GM12801 (cell line): ENCODE data around the gene CHFR.

ENCODE experiments used
- TF ChIP-seq, protein P1 (sequence below): IDR thresholded peaks from one replicate; pipeline ENCODE4 v1.5.1; 2011; ENCODE audit warnings: control low read depth; ENCODE audit not compliant: insufficient read length; ENCODE audit errors: extremely low read depth

The CHFR gene

DNA sequence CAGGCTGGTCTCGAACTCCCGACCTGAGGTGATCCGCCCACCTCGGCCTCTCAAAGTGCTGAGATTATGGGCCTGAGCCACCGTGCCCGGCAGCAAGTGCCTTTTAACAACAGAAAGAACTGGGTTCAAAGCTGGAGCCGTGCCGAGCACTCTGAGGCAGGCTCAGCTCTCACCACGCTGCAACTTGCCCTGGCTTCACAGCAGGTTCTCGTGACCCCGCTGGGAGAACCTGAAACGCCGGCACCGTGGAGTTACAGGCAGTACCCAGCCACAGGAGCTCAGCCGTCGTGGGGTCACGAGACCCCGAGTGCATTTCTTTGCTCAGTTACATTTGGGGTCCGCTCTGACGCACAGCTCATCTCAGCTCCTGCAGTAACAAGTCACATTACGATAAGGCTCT, 73.2 kb downstream of the CHFR start:
- TF ChIP-seq, protein P1, sequence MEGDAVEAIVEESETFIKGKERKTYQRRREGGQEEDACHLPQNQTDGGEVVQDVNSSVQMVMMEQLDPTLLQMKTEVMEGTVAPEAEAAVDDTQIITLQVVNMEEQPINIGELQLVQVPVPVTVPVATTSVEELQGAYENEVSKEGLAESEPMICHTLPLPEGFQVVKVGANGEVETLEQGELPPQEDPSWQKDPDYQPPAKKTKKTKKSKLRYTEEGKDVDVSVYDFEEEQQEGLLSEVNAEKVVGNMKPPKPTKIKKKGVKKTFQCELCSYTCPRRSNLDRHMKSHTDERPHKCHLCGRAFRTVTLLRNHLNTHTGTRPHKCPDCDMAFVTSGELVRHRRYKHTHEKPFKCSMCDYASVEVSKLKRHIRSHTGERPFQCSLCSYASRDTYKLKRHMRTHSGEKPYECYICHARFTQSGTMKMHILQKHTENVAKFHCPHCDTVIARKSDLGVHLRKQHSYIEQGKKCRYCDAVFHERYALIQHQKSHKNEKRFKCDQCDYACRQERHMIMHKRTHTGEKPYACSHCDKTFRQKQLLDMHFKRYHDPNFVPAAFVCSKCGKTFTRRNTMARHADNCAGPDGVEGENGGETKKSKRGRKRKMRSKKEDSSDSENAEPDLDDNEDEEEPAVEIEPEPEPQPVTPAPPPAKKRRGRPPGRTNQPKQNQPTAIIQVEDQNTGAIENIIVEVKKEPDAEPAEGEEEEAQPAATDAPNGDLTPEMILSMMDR, result no peak

DNA sequence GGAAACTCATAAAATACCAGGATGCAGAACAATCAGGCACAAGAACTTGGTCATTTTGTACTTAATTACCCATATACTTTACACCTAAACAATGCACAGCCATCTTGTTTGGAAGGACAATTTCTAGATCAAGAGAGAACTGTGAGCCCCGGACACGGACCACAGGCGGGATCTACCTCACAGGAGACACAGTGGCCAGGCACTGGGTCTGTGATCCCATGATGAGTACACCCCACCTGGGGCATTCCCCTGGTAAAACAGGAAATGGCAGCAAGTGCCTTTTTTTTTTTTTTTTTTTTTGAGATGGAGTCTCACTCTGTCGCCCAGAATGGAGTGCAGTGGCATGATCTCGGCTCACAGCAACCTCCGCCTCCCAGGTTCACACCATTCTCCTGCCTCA, 74.0 kb downstream of the CHFR start:
- TF ChIP-seq, protein P1, result no peak

DNA sequence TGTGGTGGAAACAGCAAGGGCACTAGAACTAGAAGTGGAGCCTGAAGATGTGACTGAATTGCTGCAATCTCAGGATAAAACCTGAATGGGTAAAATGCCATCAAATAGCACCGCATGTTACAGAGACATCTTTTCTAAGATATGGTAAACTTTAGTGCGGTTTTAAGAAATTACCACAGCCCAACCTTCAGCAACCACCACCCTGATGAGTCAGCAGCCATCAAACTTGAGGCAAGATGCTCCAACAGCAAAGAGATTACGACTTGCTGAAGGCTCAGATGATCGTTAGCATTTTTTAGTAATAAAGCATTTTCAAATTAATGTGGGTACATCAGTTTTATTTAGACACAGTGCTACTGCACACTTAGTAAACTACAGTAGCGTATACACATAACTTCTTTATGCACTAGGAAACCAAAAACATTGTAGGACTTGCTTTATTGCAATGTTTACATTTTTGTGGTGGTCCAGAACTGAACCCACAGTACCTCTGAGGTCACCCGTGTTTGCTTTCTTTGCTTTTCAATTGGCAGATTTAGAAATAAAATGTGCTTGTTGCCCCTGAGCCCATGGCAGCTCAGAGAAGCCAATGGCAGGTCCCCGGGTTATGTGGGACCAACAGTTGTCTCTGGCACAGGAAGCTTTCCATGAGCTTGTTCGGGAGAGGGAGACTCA, 74.6 kb downstream of the CHFR start:
- TF ChIP-seq, protein P1, result no peak

DNA sequence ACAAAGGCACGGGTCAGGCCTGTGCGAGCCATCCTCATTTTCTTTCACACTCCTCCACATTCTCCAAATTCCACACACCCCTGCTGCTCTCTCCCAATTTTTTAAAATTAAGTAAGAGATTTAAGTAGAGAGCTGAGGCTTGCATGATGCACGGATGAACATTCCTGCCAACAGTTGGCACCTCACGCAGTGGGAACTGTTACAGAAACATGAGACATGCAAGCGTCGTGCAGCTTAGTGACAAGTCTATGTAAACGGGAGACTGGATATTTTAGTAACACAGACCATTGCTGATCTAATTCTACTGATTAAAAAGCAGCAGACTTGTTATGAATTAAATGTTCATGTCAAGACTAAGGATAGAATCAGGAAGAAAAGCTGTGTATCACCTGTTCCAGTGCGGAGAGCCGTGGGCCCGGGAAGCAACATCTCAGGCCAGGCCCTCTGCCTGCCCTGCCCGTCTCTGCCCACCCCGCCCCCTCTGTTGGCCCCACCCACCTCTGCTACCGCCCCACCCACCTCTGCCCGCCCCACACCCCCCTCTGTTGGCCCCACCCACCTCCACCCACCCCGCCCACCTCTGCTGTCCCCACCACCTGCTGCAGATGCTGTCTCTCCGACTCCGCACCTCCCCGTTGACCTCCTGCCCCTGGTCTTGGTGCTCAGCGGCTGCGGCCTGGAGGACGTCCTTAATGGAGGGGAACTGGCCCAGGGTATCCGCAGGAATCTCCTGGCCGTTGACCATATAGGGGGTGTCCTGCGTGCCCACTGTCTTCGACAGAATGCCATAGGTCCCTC, 79.9 kb downstream of the CHFR start:
- TF ChIP-seq, protein P1, result no peak

DNA sequence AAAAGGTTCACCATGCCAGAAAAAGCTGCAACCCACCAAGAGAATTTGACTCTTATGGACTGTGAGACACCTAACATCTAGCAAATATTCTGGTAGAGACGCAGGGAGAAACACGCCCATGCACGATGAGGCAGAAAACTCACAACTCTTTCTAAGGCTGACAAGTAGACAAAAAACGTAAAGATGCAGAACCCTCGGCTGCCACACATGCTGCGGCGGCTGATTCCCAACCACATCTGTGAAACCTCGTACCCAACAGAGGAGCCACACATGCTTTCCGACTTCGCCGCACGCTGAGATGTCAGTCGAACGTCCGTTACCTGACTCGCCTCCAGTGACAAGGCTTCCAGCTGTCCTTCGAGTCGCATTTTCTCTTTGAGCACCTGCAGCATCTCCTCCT, 80.5 kb downstream of the CHFR start:
- TF ChIP-seq, protein P1, result no peak

DNA sequence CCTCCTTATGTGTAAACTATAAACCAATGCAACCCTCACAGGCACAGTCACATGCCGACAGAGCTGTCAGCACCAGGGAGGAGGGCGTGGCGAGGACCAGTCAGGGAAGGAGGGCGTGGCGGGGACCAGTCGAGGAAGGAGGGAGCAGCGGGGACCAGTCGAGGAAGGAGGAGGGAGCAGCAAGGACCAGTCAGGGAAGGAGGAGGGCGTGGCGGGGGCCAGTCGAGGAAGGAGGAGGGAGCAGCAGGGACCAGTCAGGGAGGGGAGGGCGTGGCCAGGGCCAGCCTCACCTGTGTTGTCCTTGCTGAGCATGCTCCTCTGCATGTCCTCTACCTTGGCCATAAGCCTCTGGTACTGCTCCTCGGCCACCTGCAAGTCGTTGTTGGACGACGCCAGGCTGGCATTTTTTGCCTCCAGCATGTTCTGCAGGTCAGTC, 83.0 kb downstream of the CHFR start:
- TF ChIP-seq, protein P1, result no peak

DNA sequence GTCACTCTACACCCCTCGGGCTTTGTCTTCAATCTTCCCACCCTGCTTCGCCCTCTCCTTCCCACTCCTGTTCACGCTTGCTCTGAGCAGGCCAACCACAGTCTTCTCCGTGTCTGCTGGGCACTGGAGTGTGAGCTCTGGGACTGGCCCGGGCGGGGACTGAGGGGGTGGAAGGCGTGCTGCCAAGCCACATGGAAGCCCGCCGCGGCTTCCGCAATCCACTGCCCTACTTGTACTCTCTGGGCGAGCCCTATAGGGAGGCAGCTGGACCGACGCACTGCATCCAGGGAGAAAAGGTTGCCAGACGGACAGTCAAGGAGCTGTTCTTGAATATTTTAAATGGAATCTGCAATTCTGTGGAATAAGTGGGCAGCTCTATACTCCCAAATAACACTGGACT, 83.5 kb downstream of the CHFR start:
- TF ChIP-seq, protein P1, result no peak
